ENCODE results near the gene MAK. TPM values are rescaled to one million over a fixed set of nuclear protein-coding genes. Genes with fewer than 3 reads are reported as not detected.
"Not testable (repeated sequence)": the region's sequence is repeated elsewhere in the genome, so short reads cannot be mapped to it uniquely, and the experiment has no call there.

Gene MAK, protein sequence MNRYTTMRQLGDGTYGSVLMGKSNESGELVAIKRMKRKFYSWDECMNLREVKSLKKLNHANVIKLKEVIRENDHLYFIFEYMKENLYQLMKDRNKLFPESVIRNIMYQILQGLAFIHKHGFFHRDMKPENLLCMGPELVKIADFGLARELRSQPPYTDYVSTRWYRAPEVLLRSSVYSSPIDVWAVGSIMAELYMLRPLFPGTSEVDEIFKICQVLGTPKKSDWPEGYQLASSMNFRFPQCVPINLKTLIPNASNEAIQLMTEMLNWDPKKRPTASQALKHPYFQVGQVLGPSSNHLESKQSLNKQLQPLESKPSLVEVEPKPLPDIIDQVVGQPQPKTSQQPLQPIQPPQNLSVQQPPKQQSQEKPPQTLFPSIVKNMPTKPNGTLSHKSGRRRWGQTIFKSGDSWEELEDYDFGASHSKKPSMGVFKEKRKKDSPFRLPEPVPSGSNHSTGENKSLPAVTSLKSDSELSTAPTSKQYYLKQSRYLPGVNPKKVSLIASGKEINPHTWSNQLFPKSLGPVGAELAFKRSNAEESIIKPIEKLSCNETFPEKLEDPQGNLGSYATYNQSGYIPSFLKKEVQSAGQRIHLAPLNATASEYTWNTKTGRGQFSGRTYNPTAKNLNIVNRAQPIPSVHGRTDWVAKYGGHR
- polyA plus RNA-seq, result under 1 TPM in 2 of 3 donors, not detected in 1; 0.06 to 0.18 TPM

DNA sequence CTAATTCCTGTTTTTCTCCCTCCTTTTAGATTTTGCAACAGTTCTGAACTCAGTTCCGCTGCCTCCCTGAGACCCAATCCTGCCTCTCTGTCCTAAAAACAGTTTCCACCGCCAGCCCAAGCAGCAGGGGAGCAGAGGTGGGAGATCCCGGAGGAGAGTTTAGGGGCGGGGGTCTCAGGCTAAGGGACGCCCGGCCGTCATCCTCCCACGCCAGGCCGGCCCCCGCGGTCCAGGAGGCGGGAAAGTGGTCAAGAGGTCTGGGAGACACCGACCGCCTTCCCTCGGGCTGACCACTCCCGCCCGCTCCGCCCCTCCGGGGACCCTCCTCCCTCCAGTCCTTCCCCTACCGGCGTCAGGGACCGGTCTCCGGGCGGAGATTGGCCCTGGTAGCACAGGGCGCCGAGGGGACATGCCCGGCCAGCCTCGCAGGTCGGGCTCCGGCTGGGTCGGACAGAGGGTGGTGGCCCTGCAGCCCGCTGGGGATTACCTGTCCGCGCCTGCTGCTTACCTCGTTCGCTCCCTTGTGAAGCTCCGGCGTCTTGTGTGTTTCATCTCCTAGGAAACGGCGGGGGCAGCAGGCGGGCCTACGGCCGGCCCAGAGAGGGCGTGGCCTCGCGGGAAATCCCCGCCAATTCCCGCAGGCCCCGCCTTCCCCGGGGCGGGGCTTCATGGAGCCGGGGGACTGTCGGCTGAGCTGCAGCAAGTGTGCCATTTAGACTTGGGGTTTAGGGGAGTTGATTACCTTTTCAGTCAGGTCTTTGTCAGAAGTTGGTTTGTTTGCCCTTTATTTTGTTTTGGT, at the start of gene MAK:
MAK (minus strand) TSS at position 545 of the 799 bp plus-strand sequence. CDS start 7,891 bp downstream, outside the sequence.
- Mint-ChIP-seq H3K27ac (peak within 1 kb of the TSS in 4 of 6 donors; percentile 48 to 70 (median 52)), H3K4me1 (peaks cover 17 to 23% of the 10 kb centered on the region in 2 donors), H3K36me3 (no peaks in the 10 kb centered on the region), H3K27me3 (ENCODE audit: low read depth in 3 of 3) (peaks cover 24 to 50% (median 32%) of the 10 kb centered on the region in 3 donors), H3K4me3 (peak within 1 kb of the TSS; percentile 77 to 86 (median 80)), H3K9me3 (no peaks in the 10 kb centered on the region)
- peak; percentile 85 to 87 (median 86) for DNase-seq

DNA sequence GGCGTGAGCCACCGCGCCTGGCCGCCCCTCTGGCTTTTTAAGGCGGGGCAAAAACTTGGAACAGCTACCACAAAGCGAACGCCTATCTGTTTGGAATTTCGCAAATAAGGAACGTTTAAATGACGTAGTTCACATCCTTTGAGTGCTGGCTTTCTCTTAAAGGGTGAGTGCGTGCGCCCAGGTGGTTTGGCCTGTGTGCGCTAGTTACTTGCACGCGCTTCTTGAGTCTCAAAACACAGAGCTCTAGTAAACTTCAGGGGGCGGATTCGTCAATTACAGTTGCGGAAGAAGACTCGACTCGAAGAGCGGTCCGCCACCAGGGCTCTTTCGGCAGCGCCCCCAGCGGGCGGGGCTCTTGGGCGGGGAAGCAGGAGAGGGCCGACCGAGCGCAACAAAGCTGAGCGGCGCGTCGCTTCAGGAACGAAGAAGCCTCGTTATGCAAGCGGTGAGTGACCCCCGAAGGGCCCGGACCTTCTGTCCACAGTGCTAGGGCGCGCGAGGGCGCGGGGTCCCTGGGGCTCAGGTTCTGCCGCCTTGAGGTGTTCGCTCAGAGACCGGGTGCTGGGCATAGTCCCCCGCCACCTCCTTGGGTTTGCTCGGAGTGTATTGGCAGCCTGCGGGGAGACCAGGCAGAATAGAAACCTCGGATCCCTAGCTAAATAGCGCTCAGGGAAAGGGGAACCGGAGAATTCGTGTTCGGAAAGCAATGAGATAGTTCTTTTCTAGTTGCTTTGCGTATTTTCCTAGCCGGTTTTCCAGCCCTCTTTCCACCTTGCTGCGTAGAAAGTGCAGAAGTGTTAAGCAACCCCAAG, 48.6 kb upstream of the MAK start, which contains the start of gene SYCP2L:
SYCP2L (plus strand) TSS at position 362 of the 812 bp plus-strand sequence; CDS start at position 437, 75 bp downstream.
- H3K27me3 Mint-ChIP-seq (ENCODE audit: low read depth in 3 of 3), result peaks cover 4 to 37% (median 12%) of the 10 kb centered on the region in 3 donors
- peaks cover 0 to 5% of the 10 kb centered on the region in 2 donors for H3K4me1 Mint-ChIP-seq
- H3K4me3 Mint-ChIP-seq, result peak within 1 kb of the TSS in 4 of 5 donors; percentile 20 to 74 (median 36)
- H3K27ac Mint-ChIP-seq, result no peak within 1 kb of the TSS
- H3K9me3 Mint-ChIP-seq, result peaks cover 0 to 9% (median 0%) of the 10 kb centered on the region in 6 donors
- H3K36me3 Mint-ChIP-seq, result no peaks in the 10 kb centered on the region
- DNase-seq, result peak in 1 of 3 donors; percentile 5

DNA sequence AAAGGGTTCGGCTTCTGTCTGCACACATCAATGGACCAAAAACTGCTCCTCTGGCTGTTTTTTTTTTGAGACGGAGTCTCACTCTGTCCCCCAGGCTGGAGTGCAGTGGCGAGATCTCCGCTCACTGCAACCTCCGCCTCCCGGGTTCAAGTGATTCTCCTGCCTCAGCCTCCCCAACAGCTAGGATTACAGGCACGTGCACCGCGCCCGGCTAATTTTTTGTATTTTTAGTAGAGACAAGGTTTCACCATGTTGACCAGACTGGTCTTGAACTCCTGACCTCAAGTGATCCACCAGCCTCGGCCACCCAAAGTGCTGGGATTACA, 48.0 kb upstream of the MAK start:
- peaks cover 4 to 39% (median 12%) of the 10 kb centered on the region in 3 donors for H3K27me3 Mint-ChIP-seq (ENCODE audit: low read depth in 3 of 3)
- H3K36me3 Mint-ChIP-seq, H3K4me3 Mint-ChIP-seq, H3K4me1 Mint-ChIP-seq, H3K9me3 Mint-ChIP-seq, DNase-seq, H3K27ac Mint-ChIP-seq: not testable (repeated sequence)

DNA sequence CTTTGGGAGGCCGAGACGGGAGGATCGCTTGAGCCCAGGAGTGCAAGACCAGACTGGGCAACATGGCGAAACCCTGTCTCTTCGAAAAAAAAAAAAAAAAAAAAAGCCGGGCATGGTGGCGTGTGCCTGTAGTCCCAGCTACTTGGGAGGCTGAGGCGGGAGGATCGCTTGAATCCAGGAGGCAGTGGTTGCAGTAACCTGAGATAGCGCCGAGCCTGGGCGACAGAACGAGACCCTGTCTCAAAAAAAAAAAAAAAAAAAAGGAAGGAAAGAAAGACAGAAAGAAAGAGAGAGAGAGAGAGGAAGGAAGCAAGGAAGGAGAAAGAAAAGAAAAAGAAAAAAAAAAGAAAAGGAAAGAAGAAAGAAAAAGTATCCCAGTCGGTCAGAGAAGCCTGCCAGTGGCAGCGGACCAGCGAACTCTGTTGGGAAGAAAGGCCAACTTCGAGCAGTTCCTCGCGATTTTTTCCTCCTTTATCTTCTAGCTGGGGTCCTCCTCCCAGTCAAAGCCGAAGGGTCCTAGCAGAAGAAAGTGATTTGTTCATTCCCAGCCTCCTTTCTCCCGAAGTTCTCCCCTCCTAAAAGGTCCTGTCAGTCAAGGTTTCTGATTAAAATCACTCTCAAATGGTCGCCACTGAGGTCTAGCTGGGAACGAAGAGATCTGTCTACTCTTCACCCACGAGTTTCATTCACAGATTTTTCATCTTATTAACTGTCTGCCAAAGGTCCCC, 46.1 kb upstream of the MAK start:
- Mint-ChIP-seq H3K4me3 (no peak overlapping the region), H3K27ac (no peak overlapping the region), H3K9me3 (peaks cover 0 to 8% (median 0%) of the 10 kb centered on the region in 6 donors), H3K27me3 (ENCODE audit: low read depth in 3 of 3) (peaks cover 15 to 49% (median 15%) of the 10 kb centered on the region in 3 donors), H3K36me3 (peaks cover 0 to 4% (median 0%) of the 10 kb centered on the region in 3 donors), H3K4me1 (peaks cover 0 to 6% of the 10 kb centered on the region in 2 donors)
- no peak for DNase-seq

DNA sequence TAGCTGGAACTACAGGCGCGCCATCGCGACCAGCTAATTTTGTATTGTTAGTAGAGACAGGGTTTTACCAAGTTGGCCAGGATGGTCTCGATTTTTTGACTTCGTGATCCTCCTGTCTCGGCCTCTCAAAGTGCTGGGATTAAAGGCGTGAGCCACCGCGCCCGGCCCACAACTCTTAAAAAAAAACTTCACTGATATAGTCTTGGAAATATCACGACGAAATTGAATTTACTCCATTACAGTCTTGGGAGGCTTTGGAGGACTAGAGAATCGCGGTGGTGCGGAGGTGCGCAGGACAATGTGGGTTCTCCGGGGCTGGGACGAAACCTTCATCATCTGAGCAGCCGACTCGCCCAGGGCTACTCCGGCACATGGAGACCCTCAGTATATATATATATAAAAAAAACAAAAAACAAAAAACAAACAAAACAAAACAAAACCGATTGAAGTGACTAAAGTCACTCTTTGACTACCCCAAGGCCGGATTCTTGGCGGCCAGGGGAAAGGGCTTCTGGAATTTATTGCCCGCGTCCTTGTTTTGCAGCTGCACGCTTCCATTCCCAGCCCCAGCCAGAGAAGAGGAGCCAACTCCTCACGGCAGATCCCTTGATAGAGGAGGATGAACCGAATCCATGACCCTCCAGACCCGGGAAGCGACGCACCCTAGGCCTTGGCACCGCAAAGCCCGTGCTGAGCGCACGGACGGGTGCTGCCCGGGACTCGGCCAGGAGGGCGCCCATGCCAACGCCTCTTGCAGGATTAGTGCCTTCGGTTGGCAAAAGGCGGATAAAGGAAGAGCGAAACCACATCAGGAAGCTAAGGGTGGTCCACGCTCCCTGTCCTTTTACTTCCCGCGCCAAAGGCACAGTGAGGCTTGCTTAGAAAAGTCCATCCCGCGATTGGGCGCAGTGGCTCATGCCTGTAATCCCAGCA, 45.2 kb upstream of the MAK start:
- Mint-ChIP-seq H3K4me1 (peaks cover 0 to 6% of the 10 kb centered on the region in 2 donors), H3K27me3 (ENCODE audit: low read depth in 3 of 3) (peaks cover 15 to 54% (median 15%) of the 10 kb centered on the region in 3 donors), H3K9me3 (peaks cover 0 to 3% (median 0%) of the 10 kb centered on the region in 6 donors), H3K27ac (no peak overlapping the region), H3K4me3 (no peak overlapping the region), H3K36me3 (peaks cover 0 to 4% (median 0%) of the 10 kb centered on the region in 3 donors)
- DNase-seq, result no peak

DNA sequence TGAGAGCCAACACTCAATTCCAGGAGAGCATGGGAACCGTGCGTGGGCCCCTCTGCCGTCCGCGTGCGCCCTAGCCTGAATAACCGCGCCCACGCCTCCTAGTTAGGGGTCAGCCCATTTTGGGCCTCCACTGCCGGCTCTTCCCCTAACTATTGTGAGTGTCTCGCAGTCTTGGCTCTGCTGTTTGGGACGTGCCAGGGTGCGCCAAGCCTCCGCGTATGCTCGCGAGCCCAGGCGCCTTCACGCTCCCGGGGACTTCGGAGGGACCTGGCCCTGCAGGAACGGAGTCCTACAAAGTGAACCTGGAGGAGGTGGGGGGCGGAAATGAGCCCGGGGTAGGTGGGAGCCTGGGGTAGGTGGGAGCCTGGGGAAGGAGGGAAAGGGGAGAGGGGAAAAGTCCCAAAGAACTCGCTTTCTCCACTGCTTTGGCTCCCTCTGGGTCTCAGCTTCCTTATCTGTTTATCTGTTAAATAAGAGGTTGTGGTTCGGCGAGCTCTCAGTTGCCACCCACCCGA, 44.4 kb upstream of the MAK start:
- DNase-seq, result no peak
- Mint-ChIP-seq H3K9me3 (peaks cover 0 to 2% (median 0%) of the 10 kb centered on the region in 6 donors), H3K27me3 (ENCODE audit: low read depth in 3 of 3) (peaks cover 15 to 54% (median 18%) of the 10 kb centered on the region in 3 donors), H3K4me3 (no peak overlapping the region), H3K4me1 (peaks cover 0 to 6% of the 10 kb centered on the region in 2 donors), H3K27ac (no peak overlapping the region), H3K36me3 (peaks cover 0 to 4% (median 0%) of the 10 kb centered on the region in 3 donors)

DNA sequence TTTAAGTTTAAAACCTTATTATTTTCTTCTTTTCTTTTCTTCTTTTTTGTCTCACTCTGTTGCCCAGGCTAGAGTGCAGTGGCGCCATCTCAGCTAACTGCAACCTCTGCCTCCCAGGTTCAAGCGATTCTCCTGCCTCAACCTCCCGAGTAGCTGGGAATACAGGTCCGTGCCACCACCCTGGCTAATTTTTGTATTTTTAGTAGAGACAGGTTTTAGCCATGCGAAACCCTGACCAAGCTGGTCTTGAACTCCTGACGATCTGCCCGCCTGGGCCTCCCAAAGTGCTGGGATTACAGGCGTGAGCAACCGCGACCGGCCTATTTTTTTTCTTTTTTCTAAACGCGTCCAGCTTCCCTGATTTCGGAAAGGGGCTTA, 43.9 kb upstream of the MAK start:
- H3K36me3 Mint-ChIP-seq, H3K4me1 Mint-ChIP-seq, DNase-seq, H3K4me3 Mint-ChIP-seq, H3K27ac Mint-ChIP-seq, H3K9me3 Mint-ChIP-seq: not testable (repeated sequence)
- peaks cover 15 to 53% (median 18%) of the 10 kb centered on the region in 3 donors for H3K27me3 Mint-ChIP-seq (ENCODE audit: low read depth in 3 of 3)

DNA sequence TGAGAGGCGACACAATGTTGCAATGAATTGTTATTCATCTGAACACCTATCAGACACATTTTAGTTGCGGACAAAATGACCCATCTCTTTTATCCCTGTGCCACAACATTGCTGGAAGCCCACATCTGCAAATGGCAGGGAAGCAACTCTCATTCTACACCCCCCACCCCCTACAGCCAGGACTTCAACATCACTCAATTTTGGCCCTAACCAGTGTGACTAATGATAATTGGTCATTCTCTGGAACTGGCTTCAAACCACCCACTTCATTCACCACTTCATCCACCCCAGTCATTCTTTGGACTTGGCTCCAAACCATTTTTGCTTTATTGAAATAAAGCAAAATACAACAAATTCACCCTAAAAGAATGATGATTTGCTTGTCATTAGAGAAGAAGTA, 42.0 kb upstream of the MAK start:
- peaks cover 0 to 1% of the 10 kb centered on the region in 2 donors for H3K4me1 Mint-ChIP-seq
- no peak overlapping the region for H3K4me3 Mint-ChIP-seq
- H3K9me3 Mint-ChIP-seq, result no peaks in the 10 kb centered on the region
- DNase-seq, result no peak
- peaks cover 0 to 4% (median 0%) of the 10 kb centered on the region in 3 donors for H3K36me3 Mint-ChIP-seq
- no peak overlapping the region for H3K27ac Mint-ChIP-seq
- H3K27me3 Mint-ChIP-seq (ENCODE audit: low read depth in 3 of 3), result peaks cover 14 to 50% (median 15%) of the 10 kb centered on the region in 3 donors

DNA sequence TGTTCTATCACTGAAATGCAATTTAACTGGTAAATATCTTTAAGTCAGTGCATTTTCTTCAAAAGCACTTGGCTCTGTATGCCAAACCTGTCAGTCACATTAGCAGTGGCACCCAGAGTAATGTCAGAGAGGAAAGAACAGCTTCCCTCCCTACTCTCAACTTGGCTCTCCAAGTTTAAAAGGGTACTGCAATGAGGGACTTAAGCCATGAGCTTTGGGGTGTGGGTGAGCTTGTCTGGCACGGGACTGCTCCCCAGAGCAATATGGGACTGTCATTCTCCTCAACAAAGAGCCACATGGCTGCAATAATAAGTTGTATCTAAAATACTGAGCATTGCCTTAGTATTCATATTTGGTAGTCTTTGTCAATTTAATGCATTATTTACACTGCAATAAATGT, 39.5 kb upstream of the MAK start:
- peaks cover 15 to 40% (median 16%) of the 10 kb centered on the region in 3 donors for H3K27me3 Mint-ChIP-seq (ENCODE audit: low read depth in 3 of 3)

DNA sequence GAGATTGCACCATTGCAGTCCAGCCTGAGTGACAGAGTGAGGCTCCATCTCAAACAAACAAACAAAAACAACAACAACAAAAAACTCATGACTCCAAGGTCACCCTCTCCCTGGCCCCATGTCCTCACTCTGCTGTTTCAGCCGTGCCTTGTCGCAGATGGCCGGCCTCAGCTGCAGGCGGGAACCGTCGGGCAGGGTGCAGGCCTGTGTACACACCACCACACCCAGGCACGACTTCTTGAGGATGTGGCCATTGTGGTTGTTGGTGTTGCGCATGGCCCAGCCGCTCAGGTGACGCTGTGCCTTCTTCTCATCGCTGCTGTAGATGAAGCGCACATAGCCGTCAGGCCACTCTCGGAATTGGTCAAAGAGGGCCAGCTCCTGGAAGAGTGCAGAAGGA, 38.7 kb upstream of the MAK start:
- H3K27ac Mint-ChIP-seq, result no peak overlapping the region
- peaks cover 15 to 35% (median 15%) of the 10 kb centered on the region in 3 donors for H3K27me3 Mint-ChIP-seq (ENCODE audit: low read depth in 3 of 3)
- H3K9me3 Mint-ChIP-seq, result no peaks in the 10 kb centered on the region
- no peak overlapping the region for H3K4me3 Mint-ChIP-seq
- no peak for DNase-seq
- peaks cover 0 to 4% (median 0%) of the 10 kb centered on the region in 3 donors for H3K36me3 Mint-ChIP-seq
- H3K4me1 Mint-ChIP-seq, result peaks cover 0 to 1% of the 10 kb centered on the region in 2 donors

More for the DNA sequence above, 39.5 kb upstream of the MAK start:
- no peak overlapping the region for H3K27ac Mint-ChIP-seq
- H3K9me3 Mint-ChIP-seq, result no peaks in the 10 kb centered on the region
- DNase-seq, result no peak
- no peak overlapping the region for H3K4me3 Mint-ChIP-seq
- H3K36me3 Mint-ChIP-seq, result peaks cover 0 to 4% (median 0%) of the 10 kb centered on the region in 3 donors
- H3K4me1 Mint-ChIP-seq, result peaks cover 0 to 1% of the 10 kb centered on the region in 2 donors

DNA sequence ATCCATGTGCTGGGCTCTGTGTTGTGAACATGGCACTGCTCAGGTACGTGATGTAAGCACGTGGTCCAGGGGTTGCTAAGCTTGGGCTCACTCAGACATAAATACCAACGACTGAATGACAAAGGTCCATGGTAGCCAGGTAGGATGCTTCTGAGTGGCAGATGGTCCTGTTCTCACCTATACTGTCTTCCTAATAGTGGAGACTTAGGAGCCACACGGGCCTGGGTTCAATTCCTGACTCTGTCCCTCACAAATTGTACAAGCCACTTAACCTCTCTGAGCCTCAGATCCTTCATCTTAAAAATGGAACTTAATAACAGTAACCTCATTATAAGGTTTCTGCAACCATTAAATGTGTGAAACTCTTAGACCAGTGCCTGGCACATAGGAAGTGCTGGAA, 36.7 kb upstream of the MAK start:
- Mint-ChIP-seq H3K4me1 (no peaks in the 10 kb centered on the region), H3K36me3 (no peaks in the 10 kb centered on the region), H3K27ac (no peak overlapping the region), H3K27me3 (ENCODE audit: low read depth in 3 of 3) (peaks cover 8 to 23% (median 16%) of the 10 kb centered on the region in 3 donors), H3K4me3 (no peak overlapping the region), H3K9me3 (peaks cover 0 to 3% (median 0%) of the 10 kb centered on the region in 6 donors)
- DNase-seq, result no peak

Measured in immature natural killer cell (primary cell).